Lung (tissue), 12 donors: ENCODE measurements around the gene CHIC1. TPM values are rescaled to one million over a fixed set of nuclear protein-coding genes. Genes with fewer than 3 reads are reported as not detected.
"Not testable (repeated sequence)": the region's sequence is repeated elsewhere in the genome, so short reads cannot be mapped to it uniquely, and the experiment has no call there.

Experiments used
- ATAC-seq: fragments of 200-7000 bp; cut with Tn5 transposase; one replicate; pipeline ENCODE4 v1.9.1; 2020; ENCODE audit warnings: moderate number of reproducible peaks; ENCODE audit not compliant: insufficient read depth, low FRiP score
- DNase-seq, 3 donors: peaks; one replicate each; pipeline ENCODE4 v3.0.0-alpha.2; 2013 to 2017
- H3K27ac ChIP-seq, 2 donors: one replicate each; pipeline ENCODE4 v1.5.1; 2013; ENCODE audit warnings: mild to moderate bottlenecking in 2 of 2, moderate library complexity in 2 of 2, control low read depth in 1 of 2, inconsistent platforms in 1 of 2, low read depth in 1 of 2, low read length in 1 of 2
- H3K27me3 ChIP-seq, 3 donors: one replicate each; pipeline ENCODE4 v1.5.1; 2013; ENCODE audit warnings: low read length in 2 of 3; ENCODE audit not compliant: control insufficient read depth in 3 of 3, insufficient read depth in 3 of 3
- H3K36me3 ChIP-seq, 4 donors: one replicate each; pipeline ENCODE4 v1.5.1; 2013; ENCODE audit warnings: low read length in 4 of 4, mild to moderate bottlenecking in 1 of 4, moderate library complexity in 1 of 4; ENCODE audit not compliant: control insufficient read depth in 4 of 4, insufficient read depth in 4 of 4
- H3K4me1 ChIP-seq, 5 donors: one replicate each; pipeline ENCODE4 v1.5.1; 2013; ENCODE audit warnings: low read length in 5 of 5, mild to moderate bottlenecking in 2 of 5, moderate library complexity in 1 of 5; ENCODE audit not compliant: control insufficient read depth in 5 of 5, insufficient read depth in 5 of 5
- H3K4me3 ChIP-seq: one replicate; pipeline ENCODE4 v1.5.1; 2013; ENCODE audit warnings: mild to moderate bottlenecking, control low read depth, moderate library complexity
- H3K9ac ChIP-seq, 2 donors: one replicate each; pipeline ENCODE4 v1.5.1; 2013; ENCODE audit warnings: low read length in 2 of 2, control low read depth in 1 of 2; ENCODE audit not compliant: insufficient read depth in 1 of 2
- H3K9me3 ChIP-seq, 4 donors: one replicate each; pipeline ENCODE4 v1.5.1; 2013; ENCODE audit warnings: low read length in 3 of 4, mild to moderate bottlenecking in 1 of 4, moderate library complexity in 1 of 4; ENCODE audit not compliant: control insufficient read depth in 4 of 4, insufficient read depth in 3 of 4
- WGBS, 2 donors: extraction: QIAGEN DNeasy Blood & Tissue Kit; methylation state at CpG; one replicate each; pipeline ENCODE4 v1.1.7; 2013; 5-methylcytosine and 5-hydroxymethylcytosine counted together
- polyA plus RNA-seq, 2 donors: library from polyadenylated mRNA; stranded (reverse); fragments of 200-250 nt; gene quantifications; one replicate each; pipeline ENCODE4 v1.2.1, GENCODE V29; 2013
- total RNA-seq, 2 donors: library from RNA; depleted of rRNA in 1 of 2; stranded (reverse); fragments of >200 nt in 1 of 2; gene quantifications; one replicate each; pipeline ENCODE4 v1.2.1, GENCODE V29; 2014 to 2021
- TF ChIP-seq, protein P1 (sequence below): IDR thresholded peaks from 2 replicates; pipeline ENCODE4 v1.5.1; 2012; ENCODE audit warnings: mild to moderate bottlenecking; ENCODE audit errors: control extremely low read depth, extremely low read depth
- donor health status: control.
- donor health status: control.
- donor health status: Bipolar disorder and iron deficiency.
- donor health status: healthy.
- donor health status: DM: yes; HTN: yes; CAD: no.

Gene CHIC1
- total and polyA plus RNA-seq, 4 donors: 2.0 to 14.3 (median 4.4) TPM

DNA sequence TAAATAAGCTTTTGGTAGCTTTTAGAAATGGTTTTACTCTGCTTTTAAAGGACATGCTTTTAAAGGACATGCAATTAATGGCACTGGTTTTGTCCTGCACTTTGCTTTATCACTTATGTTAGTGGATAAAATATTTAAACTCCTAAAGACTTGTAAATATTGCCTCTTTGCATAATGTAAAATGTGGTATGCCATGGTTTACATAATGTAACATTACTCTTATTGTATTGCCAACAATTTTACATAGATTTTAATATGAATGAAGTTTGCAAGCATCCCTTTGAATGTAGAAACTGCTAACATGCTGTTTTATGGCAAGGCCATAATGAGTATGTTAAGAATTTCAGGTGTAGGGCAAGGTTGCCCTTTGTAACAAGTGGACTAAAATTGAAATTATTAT is 118.4 kb downstream of the CHIC1 start:
- no peak overlapping the region for H3K4me3 ChIP-seq
- H3K9me3 ChIP-seq: peaks cover 0 to 6% (median 0%) of the 10 kb centered on the region in 4 donors
- TF ChIP-seq, protein P1, sequence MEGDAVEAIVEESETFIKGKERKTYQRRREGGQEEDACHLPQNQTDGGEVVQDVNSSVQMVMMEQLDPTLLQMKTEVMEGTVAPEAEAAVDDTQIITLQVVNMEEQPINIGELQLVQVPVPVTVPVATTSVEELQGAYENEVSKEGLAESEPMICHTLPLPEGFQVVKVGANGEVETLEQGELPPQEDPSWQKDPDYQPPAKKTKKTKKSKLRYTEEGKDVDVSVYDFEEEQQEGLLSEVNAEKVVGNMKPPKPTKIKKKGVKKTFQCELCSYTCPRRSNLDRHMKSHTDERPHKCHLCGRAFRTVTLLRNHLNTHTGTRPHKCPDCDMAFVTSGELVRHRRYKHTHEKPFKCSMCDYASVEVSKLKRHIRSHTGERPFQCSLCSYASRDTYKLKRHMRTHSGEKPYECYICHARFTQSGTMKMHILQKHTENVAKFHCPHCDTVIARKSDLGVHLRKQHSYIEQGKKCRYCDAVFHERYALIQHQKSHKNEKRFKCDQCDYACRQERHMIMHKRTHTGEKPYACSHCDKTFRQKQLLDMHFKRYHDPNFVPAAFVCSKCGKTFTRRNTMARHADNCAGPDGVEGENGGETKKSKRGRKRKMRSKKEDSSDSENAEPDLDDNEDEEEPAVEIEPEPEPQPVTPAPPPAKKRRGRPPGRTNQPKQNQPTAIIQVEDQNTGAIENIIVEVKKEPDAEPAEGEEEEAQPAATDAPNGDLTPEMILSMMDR: no peak
- H3K27me3 ChIP-seq: no peaks in the 10 kb centered on the region
- H3K36me3 ChIP-seq: no peaks in the 10 kb centered on the region
- DNase-seq: no peak
- no peak for ATAC-seq
- no peaks in the 10 kb centered on the region for H3K4me1 ChIP-seq
- no peak overlapping the region for H3K9ac ChIP-seq
- no peak overlapping the region for H3K27ac ChIP-seq

DNA sequence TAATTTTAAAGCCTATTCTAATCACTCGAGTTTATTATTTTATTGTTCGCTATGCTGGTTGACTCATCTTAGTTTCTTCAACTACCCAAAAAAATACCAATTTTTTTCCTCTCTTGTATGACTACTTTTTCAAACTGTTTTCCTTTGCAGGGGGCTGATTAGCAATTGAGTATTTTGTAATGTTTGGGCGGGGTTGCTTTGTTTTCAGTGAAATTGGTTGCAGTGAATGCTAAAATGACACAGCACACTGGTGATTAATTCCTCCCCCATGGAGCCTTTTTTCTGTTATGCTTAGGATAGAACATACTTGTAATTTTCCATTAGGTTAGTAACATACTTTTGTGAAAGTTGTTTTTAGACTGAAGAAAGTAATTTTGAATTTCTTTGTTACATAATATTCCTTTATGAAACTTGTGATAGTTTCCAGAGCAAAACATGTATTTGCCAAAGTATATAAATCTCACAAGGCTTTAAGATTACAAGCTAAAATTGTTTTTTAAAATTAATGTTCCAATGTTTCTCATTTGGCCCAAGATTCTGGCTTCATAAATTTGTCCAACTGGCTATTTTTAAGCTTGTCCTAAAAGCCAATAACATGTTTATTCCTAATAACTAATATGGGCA is 120.4 kb downstream of the CHIC1 start:
- WGBS, 2 donors: 67 to 91% methylated on average over 3 of the region's 3 CpGs
- no peak for DNase-seq
- H3K4me3 ChIP-seq: no peak overlapping the region
- peaks cover 0 to under 1% (median 0%) of the 10 kb centered on the region in 4 donors for H3K9me3 ChIP-seq
- no peak for ATAC-seq
- H3K27me3 ChIP-seq: no peaks in the 10 kb centered on the region
- H3K4me1 ChIP-seq: no peaks in the 10 kb centered on the region
- no peaks in the 10 kb centered on the region for H3K36me3 ChIP-seq
- TF ChIP-seq, protein P1: no peak
- no peak overlapping the region for H3K27ac ChIP-seq
- no peak overlapping the region for H3K9ac ChIP-seq

DNA sequence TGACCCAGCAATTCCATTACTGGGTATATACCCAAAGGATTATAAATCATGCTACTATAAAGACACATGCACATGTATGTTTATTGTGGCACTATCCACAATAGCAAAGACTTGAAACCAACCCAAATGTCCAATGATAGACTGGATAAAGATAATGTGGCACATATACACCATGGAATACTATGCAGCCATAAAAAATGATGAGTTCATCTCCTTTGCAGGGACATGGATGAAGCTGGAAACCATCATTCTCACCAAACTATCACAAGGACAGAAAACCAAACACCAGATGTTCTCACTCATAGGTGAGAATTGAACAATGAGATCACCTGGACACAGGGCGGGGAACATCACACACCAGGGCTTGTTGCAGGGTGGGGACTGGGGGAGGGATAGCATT is 144.0 kb downstream of the CHIC1 start:
- ATAC-seq, H3K9me3 ChIP-seq, DNase-seq, H3K27ac ChIP-seq, H3K9ac ChIP-seq, H3K4me3 ChIP-seq, H3K27me3 ChIP-seq, H3K36me3 ChIP-seq, H3K4me1 ChIP-seq: not testable (repeated sequence)
- WGBS, 2 donors: 96 to 100% methylated on average over 1 of the region's 1 CpG

DNA sequence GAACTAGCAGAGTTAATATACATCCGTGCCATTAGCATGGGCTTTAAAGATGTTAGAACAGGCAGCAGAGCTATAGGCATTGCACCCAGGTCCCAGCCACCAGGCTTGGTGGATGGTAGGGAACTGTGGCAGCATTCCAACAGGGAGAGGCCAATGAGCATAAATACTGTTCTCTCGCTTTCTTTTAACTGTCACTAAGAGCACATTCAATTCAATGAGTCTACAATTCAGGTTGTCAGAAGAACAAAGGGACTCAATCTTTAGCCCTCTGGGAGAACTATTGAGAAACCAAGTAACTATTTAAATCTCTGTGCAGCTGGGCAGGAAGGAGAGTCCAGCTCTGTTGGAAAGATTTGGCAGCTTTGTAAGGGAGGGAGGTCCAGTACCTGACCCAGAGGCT is 165.6 kb downstream of the CHIC1 start:
- Histone ChIP-seq H3K4me1 (no peaks in the 10 kb centered on the region), H3K9me3 (peaks cover 0 to 12% (median 2%) of the 10 kb centered on the region in 4 donors), H3K36me3 (no peaks in the 10 kb centered on the region), H3K9ac (no peak overlapping the region), H3K4me3 (no peak overlapping the region), H3K27ac (no peak overlapping the region), H3K27me3 (peaks cover 0 to 14% (median 3%) of the 10 kb centered on the region in 3 donors)
- TF ChIP-seq, protein P1: no peak
- DNase-seq (no peak), ATAC-seq (no peak)
- 56 to 88% methylated on average over 2 of the region's 2 CpGs for WGBS, 2 donors

Other genes starting within 250 kb of the CHIC1 start
- gene CDX4, start 116.1 kb upstream of the CHIC1 start, total RNA-seq: not detected
- gene CDX4, start 116.1 kb upstream of the CHIC1 start, polyA plus RNA-seq: not detected